ENCODE measurements around the gene AP4B1.
"Not testable (repeated sequence)": the region's sequence is repeated elsewhere in the genome, so short reads cannot be mapped to it uniquely, and the experiment has no call there.

AP4B1 gene

DNA sequence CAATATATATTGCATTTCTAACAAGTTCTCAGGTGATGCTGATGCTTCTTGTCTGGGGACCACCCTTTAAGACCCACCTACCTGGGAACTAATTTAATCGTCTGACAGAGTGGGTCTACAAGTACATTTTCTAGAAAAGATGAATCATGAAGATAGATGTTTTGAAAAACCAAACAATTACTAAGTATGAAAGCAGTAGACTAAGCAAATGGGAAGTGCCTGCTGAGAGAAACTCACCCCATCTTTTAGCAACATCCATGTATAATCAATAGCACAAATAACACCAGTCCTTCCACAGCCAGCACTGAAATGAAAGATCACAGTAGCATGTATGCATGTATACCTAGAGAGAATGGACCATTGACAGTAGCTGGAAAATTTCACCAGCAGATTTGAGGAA is 50.4 kb downstream of the AP4B1 start:
- no peak for DNase-seq (ENCODE audit: low read depth)
- TF ChIP-seq, protein P1, sequence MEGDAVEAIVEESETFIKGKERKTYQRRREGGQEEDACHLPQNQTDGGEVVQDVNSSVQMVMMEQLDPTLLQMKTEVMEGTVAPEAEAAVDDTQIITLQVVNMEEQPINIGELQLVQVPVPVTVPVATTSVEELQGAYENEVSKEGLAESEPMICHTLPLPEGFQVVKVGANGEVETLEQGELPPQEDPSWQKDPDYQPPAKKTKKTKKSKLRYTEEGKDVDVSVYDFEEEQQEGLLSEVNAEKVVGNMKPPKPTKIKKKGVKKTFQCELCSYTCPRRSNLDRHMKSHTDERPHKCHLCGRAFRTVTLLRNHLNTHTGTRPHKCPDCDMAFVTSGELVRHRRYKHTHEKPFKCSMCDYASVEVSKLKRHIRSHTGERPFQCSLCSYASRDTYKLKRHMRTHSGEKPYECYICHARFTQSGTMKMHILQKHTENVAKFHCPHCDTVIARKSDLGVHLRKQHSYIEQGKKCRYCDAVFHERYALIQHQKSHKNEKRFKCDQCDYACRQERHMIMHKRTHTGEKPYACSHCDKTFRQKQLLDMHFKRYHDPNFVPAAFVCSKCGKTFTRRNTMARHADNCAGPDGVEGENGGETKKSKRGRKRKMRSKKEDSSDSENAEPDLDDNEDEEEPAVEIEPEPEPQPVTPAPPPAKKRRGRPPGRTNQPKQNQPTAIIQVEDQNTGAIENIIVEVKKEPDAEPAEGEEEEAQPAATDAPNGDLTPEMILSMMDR (IDR thresholded peaks at IDR 0.05; ENCODE audit: control insufficient read depth, extremely low read depth, insufficient read depth), result no peak
- H3K4me3 ChIP-seq (ENCODE audit: low read depth, low read length), result no peak overlapping the region

DNA sequence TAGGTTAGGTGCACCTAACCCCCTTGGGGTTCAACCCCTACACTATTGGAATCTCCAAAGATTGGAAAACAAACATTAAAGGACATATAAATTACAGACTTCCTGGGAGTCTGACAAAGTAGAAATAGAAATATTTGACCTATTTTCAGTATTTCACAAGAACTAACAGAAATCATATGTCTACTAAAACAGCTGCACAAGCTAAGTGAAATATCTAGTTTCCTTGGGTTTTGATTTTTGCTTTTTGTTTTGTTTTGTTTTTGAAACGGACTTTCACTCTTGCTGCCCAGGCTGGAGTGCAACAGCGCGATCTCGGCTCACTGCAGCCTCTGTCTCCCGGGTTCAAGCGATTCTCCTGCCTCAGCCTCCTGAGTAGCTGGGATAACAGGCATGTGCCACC is 51.9 kb downstream of the AP4B1 start:
- not testable (repeated sequence) for DNase-seq (ENCODE audit: low read depth); H3K4me3 ChIP-seq (ENCODE audit: low read depth, low read length)

DNA sequence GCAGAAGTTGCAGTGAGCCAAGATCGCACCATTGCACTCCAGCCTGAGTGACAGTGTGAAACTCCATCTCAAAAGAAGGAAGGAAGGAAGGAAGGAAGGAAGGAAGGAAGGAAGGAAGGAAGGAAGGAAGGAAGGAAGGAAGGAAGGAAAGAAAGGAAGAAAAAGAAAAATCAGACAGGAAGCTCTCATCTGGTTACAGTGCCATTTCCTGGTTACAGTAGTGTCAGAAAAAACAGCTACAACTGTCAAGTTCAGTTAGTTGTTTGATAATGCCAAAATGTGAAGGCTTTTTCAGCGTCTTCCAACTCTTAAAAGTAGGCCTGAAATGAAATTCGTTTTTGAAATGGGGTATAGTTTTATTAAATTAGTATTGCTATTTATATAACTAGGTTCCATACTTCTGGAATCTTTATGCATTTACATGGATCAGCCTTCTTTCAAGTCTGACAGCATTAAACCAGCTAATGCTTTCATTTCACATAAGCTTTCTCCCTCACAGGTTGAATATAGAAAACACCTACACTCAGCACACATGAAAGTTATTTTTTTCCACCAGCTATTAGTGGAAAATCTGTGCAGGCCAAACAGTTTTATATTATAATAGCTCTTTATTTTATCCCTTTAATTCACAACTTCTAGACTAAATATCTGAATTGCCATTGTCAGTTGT is 54.3 kb downstream of the AP4B1 start:
- no peak overlapping the region for H3K4me3 ChIP-seq (ENCODE audit: low read depth, low read length)
- TF ChIP-seq, protein P1 (IDR thresholded peaks at IDR 0.05; ENCODE audit: control insufficient read depth, extremely low read depth, insufficient read depth), result no peak
- no peak for DNase-seq (ENCODE audit: low read depth)

DNA sequence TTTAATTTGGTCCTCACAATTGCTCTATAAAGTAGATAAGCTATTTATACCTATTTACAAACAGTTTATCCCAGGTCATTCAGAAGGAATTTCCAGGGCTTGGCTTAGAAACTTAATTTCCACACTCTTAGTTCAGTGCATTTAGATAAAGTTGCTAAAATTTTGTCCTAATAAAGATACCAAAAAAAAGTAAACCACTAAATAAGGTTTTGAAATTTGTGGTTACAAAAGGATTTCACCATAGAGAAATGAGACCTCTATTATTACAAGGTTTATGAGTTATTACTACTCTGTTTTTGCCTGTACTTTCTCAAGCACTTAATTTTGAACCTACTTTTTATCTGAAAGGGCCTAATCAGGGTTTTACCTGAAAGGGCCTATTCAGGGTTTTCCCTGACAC is 55.5 kb downstream of the AP4B1 start:
- DNase-seq (ENCODE audit: low read depth), result no peak
- H3K4me3 ChIP-seq (ENCODE audit: low read depth, low read length), result no peak overlapping the region
- TF ChIP-seq, protein P1 (IDR thresholded peaks at IDR 0.05; ENCODE audit: control insufficient read depth, extremely low read depth, insufficient read depth), result no peak

DNA sequence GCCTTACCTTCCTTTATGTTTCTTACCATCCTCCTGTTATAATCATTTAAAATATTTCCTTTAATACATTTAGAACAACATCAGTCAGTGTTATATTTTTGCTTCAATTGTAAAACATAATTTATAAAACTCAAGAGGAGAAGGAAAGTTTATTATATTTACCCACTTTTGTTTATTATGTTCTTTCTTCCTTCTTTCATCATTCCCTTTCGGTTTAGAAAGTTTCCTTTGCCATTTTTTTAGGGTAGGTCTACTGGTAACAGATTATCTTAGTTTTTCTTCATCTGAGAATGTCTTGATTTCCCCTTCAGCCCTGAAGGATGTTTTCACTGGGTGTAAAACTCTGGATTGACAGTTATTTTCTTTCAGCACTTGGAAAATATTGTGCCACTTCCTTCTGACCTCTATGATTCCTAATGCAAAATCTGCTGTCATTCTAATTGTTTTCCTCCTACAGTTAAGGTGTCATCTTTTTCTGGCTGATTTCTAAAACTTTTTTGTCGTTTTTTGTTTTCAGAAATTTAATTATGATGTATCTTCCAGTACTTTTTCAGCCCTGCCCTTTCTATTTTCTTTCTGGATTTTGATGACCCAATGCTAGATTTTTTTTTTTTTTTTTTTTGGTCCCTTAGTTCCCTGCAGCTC is 58.1 kb downstream of the AP4B1 start:
- DNase-seq (ENCODE audit: low read depth), result no peak
- TF ChIP-seq, protein P1 (IDR thresholded peaks at IDR 0.05; ENCODE audit: control insufficient read depth, extremely low read depth, insufficient read depth), result no peak
- no peak overlapping the region for H3K4me3 ChIP-seq (ENCODE audit: low read depth, low read length)

Measured in LNCaP clone FGC (cell line).